SU-DHL-6 (cell line): ENCODE data around the gene FUNDC2.

ENCODE experiments used
- H2AFZ ChIP-seq: fragments of 200-600 bp; sonication (generic); 2 replicates; pipeline ENCODE4 v1.6.1; 2014; ENCODE audit warnings: low read depth, mild to moderate bottlenecking, moderate library complexity, mixed read lengths, antibody characterized with exemption, low read length; ENCODE audit not compliant: severe bottlenecking
- H3F3A ChIP-seq: fragments of 200-600 bp; shearing (Covaris generic); 2 replicates; pipeline ENCODE4 v1.6.0; 2016; ENCODE audit warnings: antibody characterized with exemption, mild to moderate bottlenecking; ENCODE audit not compliant: insufficient read depth
- H3K27ac ChIP-seq: fragments of 200-600 bp; sonication (generic); 2 replicates; pipeline ENCODE4 v1.5.1; 2016; ENCODE audit warnings: low read depth, mild to moderate bottlenecking, low read length, moderate library complexity, mixed read lengths
- H3K27me3 ChIP-seq: fragments of 200-600 bp; sonication (generic), shearing (Covaris generic); 2 replicates; pipeline ENCODE4 v1.6.0; 2014; ENCODE audit warnings: mild to moderate bottlenecking, low read length
- H3K36me3 ChIP-seq: fragments of 200-600 bp; sonication (generic); 2 replicates; pipeline ENCODE4 v1.6.1; 2014; ENCODE audit warnings: mild to moderate bottlenecking, low read length, mixed read lengths
- H3K4me2 ChIP-seq: fragments of 300-600, 200-600 bp; shearing (Covaris generic), sonication (generic); 2 replicates; pipeline ENCODE4 v1.6.0; 2014; ENCODE audit warnings: low read length, low read depth, mild to moderate bottlenecking; ENCODE audit not compliant: poor library complexity, severe bottlenecking
- H3K4me3 ChIP-seq: fragments of 200-600 bp; sonication (generic); 2 replicates; pipeline ENCODE4 v1.5.1; 2014; ENCODE audit warnings: antibody characterized with exemption, low read length, mild to moderate bottlenecking, mixed read lengths; ENCODE audit not compliant: insufficient read depth, poor library complexity, severe bottlenecking
- H3K79me2 ChIP-seq: fragments of 200-600 bp; sonication (generic); 2 replicates; pipeline ENCODE4 v1.6.1; 2014; ENCODE audit warnings: mild to moderate bottlenecking, low read length, moderate library complexity; ENCODE audit not compliant: insufficient read depth
- H3K9ac ChIP-seq: fragments of 200-600 bp; sonication (generic); 2 replicates; pipeline ENCODE4 v1.7.0; 2014; ENCODE audit warnings: mild to moderate bottlenecking, low read length
- H3K9me2 ChIP-seq: fragments of 200-600 bp; sonication (generic); replicated peaks from 2 replicates; pipeline ENCODE4 v1.6.1; 2014; ENCODE audit warnings: low read length; ENCODE audit not compliant: insufficient read depth
- H3K9me3 ChIP-seq: fragments of 200-600 bp; sonication (generic); 2 replicates; pipeline ENCODE4 v1.6.1; 2014; ENCODE audit warnings: low read length, mixed read lengths; ENCODE audit not compliant: insufficient read depth
- H4K20me1 ChIP-seq: fragments of 200-600 bp; sonication (generic); 2 replicates; pipeline ENCODE4 v1.6.1; 2014; ENCODE audit warnings: low read depth, mild to moderate bottlenecking, antibody characterized with exemption, low read length, moderate library complexity, mixed read lengths
- CTCF ChIP-seq: fragments of 200-600 bp; sonication (generic); IDR thresholded peaks from one replicate; pipeline ENCODE4 v1.5.1; 2017; ENCODE audit warnings: antibody characterized with exemption, mild to moderate bottlenecking, low read length, moderate library complexity; ENCODE audit not compliant: insufficient read depth, poor library complexity, severe bottlenecking
- EZH2phosphoT487 ChIP-seq: fragments of 200-600 bp; sonication (generic), shearing (Covaris generic); conservative IDR thresholded peaks from 2 replicates; pipeline ENCODE4 v1.6.1; 2018; ENCODE audit warnings: mild to moderate bottlenecking, antibody characterized with exemption, low read length, moderate library complexity, mixed read lengths

Gene FUNDC2

GRCh38 chrX:155028129-155028528, 1.5 kb downstream of the FUNDC2 start:
- Histone ChIP-seq H2AFZ (peak overlapping the region; percentile 24), H3K79me2 (peaks cover 33% of the 10 kb centered on the region), H3K9me2 (no peaks in the 10 kb centered on the region), H3K4me3 (peak overlapping the region; percentile 90), H3K9ac (peak overlapping the region; percentile 87), H3K36me3 (no peaks in the 10 kb centered on the region), H3F3A (peaks cover 12% of the 10 kb centered on the region), H3K9me3 (no peaks in the 10 kb centered on the region), H3K27ac (peak overlapping the region; percentile 98), H4K20me1 (no peaks in the 10 kb centered on the region), H3K4me2 (peak overlapping the region; percentile 79), H3K27me3 (no peaks in the 10 kb centered on the region)
- no peak for TF ChIP-seq CTCF
- no peak for TF ChIP-seq EZH2phosphoT487

GRCh38 chrX:155028877-155029291, 2.2 kb downstream of the FUNDC2 start:
- Histone ChIP-seq H3K27me3 (no peaks in the 10 kb centered on the region), H3K9me3 (no peaks in the 10 kb centered on the region), H3K9me2 (no peaks in the 10 kb centered on the region), H3K27ac (no peak overlapping the region), H3K36me3 (no peaks in the 10 kb centered on the region), H3K4me3 (no peak overlapping the region), H3K9ac (peak overlapping the region; percentile 87), H3F3A (peaks cover 12% of the 10 kb centered on the region), H4K20me1 (no peaks in the 10 kb centered on the region), H3K4me2 (peak overlapping the region; percentile 79), H3K79me2 (peaks cover 33% of the 10 kb centered on the region), H2AFZ (no peak overlapping the region)
- no peak for TF ChIP-seq EZH2phosphoT487
- no peak for TF ChIP-seq CTCF

GRCh38 chrX:155031657-155032056, 5.0 kb downstream of the FUNDC2 start:
- no peaks in the 10 kb centered on the region for H3K9me3 ChIP-seq
- H3K36me3 ChIP-seq: peaks cover 8% of the 10 kb centered on the region; the same call in 1 of the 2 replicates
- H3K4me2 ChIP-seq: no peak overlapping the region
- no peak overlapping the region for H3K9ac ChIP-seq
- no peak overlapping the region for H3K27ac ChIP-seq
- TF ChIP-seq EZH2phosphoT487 (no peak), CTCF (no peak)
- no peaks in the 10 kb centered on the region for H4K20me1 ChIP-seq
- peaks cover 15% of the 10 kb centered on the region for H3F3A ChIP-seq
- no peak overlapping the region for H2AFZ ChIP-seq
- H3K79me2 ChIP-seq: peaks cover 33% of the 10 kb centered on the region
- no peaks in the 10 kb centered on the region for H3K27me3 ChIP-seq
- H3K9me2 ChIP-seq: no peaks in the 10 kb centered on the region
- H3K4me3 ChIP-seq: no peak overlapping the region
